ENCODE results near the gene SH3BP1.
A peak's percentile ranks its signal among the peaks of the same experiment; 100 is the strongest.
"Not testable (repeated sequence)": the region's sequence is repeated elsewhere in the genome, so short reads cannot be mapped to it uniquely, and the experiment has no call there.

Gene SH3BP1, protein sequence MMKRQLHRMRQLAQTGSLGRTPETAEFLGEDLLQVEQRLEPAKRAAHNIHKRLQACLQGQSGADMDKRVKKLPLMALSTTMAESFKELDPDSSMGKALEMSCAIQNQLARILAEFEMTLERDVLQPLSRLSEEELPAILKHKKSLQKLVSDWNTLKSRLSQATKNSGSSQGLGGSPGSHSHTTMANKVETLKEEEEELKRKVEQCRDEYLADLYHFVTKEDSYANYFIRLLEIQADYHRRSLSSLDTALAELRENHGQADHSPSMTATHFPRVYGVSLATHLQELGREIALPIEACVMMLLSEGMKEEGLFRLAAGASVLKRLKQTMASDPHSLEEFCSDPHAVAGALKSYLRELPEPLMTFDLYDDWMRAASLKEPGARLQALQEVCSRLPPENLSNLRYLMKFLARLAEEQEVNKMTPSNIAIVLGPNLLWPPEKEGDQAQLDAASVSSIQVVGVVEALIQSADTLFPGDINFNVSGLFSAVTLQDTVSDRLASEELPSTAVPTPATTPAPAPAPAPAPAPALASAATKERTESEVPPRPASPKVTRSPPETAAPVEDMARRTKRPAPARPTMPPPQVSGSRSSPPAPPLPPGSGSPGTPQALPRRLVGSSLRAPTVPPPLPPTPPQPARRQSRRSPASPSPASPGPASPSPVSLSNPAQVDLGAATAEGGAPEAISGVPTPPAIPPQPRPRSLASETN

DNA sequence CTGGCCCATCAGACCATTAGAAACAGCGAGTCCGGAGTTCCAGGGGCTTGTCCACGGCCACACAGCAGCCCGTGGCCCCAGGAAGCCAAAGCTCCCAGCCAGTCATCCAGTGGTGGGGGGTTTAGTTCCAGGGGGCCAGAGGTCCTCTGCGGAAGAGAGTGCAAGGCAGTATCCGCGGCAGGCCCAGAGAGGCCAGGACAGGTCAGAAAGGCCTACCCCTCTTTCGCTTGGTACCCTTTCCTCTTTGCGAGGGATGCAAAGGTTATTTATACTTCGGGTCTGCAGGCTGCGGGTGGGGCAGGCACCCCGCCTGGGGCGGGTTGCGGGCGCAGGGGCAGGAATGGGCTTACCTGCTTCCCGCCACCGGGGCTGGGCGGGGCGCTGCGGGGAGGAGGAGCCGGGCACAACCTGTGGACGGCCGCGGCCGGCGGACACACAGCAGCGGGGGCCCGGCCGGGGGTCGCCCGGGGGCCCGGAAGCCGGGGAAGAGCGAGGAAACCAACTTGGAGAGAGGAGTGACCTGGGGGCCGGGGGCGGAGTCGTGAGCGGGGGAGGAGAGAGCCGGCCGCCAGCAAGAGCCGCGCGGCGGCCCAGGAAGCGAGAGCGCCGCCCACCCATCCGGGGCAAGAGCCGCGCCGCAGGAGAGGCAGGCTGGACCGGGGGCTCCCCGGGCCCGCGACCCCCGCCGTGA lies at the start of gene SH3BP1:
SH3BP1 (plus strand) TSS at position 600 of the 691 bp plus-strand sequence. CDS start 119 bp downstream, outside the sequence.
- FAIRE-seq (peak; percentile 82), DNase-seq (ENCODE audit: extremely low spot score, insufficient read length, low read depth) (no peak)

DNA sequence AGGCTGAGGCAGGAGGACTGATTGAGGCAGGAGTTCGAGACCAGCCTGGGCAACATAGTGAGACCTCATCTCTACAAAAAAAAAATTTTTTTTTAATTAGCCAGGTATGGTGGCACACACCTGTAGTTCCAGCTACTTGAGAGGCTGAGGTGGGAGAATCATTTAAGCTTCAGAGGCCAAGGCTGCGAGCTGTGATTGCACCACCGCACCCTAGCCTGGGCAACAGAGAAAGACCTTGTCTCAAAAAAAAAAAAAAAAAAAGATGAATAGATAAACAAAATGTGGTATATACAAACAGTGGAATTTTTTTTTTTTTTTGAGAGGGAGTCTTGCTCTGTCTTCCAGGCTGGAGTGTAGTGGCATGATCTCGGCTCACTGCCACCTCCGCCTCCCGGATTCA lies 48.4 kb upstream of the SH3BP1 start:
- not testable (repeated sequence) for FAIRE-seq; DNase-seq (ENCODE audit: extremely low spot score, insufficient read length, low read depth)

DNA sequence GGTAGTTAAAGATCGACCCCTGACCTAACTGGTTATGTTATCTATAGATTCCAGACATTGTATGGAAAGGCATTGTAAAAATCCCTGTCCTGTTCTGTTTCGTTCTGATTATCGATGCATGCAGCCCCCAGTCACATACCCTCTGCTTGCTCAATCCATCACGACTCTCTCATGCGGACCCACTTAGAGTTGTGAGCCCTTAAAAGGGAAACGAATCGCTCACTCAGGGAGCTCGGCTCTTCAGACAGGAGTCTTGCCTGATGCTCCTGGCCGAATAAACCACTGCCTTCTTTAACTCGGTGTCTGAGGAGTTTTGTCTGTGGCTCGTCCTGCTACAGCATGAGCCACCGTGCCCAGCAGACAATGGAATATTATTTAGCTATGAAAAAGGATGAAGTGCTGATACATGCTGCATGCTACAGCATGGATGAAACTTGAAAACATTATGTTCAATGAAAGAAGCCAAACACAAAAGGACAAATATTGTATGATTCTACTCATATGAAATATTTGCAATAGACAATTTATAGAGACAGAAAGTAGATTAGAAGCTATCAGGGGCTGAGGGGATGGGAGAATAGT lies 47.6 kb upstream of the SH3BP1 start:
- FAIRE-seq (no peak), DNase-seq (ENCODE audit: extremely low spot score, insufficient read length, low read depth) (no peak)

DNA sequence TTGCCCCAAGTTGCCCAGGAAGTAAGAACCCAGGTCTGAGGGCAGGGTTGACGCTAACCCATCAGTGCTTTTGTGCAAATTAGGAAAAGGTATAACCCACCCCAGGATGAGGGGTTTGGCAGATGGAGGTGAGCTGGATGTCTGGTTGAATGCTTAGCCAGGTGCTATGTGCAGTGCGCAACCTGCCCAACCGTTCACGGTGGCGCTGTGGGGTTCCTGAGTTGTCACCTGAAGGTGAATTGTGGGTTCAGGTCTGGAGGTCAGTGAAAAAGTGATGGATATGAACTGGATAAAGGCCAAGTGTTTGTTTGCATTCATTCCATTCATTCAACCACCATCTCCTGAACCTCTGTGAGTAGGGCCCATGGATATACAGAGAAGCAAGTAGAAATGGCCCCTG lies 45.2 kb upstream of the SH3BP1 start:
- FAIRE-seq, result no peak
- DNase-seq (ENCODE audit: extremely low spot score, insufficient read length, low read depth), result no peak

DNA sequence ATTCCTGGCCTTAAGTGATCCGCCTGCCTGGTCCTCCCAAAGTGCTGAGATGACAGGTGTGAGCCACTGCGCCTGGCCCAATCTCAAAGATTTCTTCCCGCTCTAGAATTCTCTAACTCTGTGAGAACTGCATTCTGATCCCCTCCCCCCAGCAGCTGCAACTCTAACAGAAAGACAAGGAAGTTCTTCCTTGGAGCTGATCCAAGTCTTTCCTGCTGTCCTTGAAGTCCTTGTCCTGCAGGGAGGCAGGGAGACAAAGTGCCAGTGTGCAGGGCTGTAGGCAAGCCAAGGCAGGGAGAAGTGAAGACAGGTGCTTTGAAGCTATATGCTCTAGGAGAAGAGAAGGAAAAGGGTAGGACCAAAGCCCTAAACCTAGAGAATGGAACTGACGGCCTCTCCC lies 40.3 kb upstream of the SH3BP1 start:
- DNase-seq (ENCODE audit: extremely low spot score, insufficient read length, low read depth) (no peak), FAIRE-seq (no peak)

DNA sequence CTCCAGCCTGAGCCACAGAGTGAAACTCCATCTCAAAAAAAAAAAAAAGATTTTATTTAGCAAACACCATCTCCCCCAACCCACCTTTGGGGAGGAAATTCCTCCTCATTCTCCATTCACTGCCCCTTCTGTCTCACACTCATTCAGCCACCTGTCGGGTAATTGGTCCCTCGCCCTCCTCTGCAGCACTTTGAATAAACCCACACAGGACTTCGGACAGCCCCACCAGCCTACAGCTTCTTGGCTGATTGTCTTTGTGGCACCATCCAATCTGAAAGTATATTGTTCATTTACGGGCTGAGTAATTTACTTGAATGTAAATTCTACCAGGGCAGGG lies 38.3 kb upstream of the SH3BP1 start:
- DNase-seq (ENCODE audit: extremely low spot score, insufficient read length, low read depth) (no peak), FAIRE-seq (no peak)

DNA sequence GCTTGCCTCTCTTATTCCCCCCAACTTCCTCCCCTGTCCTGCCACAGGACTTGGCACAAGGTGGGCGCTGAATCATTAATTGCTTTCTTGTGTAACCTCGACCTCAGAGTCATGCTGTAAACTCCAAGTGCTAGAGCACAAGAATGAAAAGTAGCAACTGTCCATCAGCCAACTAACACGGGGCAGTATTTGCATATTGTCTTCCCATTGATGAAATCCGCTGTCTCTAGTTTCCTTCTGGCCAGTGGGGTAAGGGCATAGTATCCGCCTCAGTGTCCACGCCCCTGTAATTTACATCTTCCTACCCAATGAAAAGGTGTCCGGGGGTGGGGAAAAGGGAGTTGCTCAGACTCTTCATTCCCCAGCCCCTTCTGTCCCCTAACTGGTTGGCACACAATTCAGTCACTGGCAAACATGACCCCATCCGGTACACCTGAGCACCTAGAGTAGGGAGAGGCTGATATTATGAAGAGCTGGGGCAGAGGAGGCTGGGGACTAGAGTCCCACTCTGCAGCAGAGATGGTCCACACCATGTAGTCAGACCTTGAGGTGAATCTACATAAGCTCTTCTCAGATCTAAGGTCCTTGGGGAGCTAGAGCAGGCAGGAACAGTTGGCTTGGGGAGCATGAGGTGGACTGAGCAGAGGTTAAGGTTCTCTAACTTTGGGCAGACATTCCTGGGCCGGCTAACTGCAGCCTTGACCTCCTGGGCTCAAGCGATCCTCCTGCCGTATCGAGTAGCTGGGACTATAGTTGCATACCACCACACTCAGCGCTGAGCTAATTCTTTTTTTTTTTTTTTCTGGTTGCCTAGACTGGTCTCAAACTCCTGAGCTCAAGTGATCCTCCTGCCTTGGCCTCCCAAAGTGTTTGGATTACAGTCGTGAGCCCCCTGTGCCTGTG lies 37.7 kb upstream of the SH3BP1 start:
- FAIRE-seq, result no peak
- no peak for DNase-seq (ENCODE audit: extremely low spot score, insufficient read length, low read depth)

DNA sequence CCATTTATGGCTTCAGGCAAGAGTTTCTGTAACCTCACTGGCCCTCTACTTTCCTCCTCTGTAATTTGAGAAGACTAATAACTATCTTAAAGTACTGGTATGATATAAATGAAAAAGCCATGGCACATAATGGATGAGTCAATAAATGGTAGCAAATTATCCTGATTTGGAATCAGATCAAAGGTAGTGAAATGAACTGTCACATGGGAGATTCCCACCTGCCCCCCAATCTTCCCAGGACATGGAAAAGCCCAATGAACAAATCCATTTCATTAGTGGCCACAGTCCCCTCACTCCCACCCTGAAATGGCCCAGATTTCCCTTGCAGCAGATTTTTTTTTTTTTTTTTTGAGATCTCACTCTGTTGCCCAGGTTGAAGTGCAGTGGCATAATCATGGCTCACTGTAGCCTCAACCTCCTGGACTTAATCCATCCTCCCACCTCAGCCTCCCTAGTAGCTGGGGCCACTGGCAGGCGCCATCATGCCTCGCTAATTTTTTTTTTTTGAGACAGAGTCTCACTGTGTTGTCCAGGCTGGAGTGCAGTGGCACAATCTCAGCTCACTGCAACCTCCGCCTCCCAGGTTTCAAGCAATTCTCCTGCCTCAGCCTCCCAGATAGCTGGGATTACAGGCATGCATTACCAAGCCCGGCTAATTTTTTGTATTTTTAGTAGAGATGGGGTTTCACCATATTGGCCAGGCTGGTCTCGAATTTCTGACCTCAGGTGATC lies 36.8 kb upstream of the SH3BP1 start:
- not testable (repeated sequence) for DNase-seq (ENCODE audit: extremely low spot score, insufficient read length, low read depth); FAIRE-seq

DNA sequence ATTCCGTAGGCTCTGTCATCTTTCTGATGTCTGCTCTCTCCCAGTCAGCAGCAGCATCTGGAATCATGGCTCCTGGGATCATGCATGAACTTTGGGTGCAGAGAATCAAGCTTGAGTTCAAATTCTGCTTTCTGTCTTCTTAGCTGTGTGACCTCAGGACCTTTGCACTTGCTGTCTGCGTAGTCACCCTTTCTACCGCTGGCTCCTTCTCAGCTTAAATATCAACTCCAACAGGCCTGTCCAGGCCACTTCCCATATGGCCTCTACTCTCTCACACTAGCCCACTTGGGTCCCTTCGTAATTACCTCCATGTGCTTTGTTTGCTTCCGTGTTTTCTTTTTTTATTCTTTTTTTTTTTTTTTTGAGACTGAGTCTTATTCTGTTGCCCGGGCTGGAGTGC lies 35.4 kb upstream of the SH3BP1 start:
- no peak for DNase-seq (ENCODE audit: extremely low spot score, insufficient read length, low read depth)

DNA sequence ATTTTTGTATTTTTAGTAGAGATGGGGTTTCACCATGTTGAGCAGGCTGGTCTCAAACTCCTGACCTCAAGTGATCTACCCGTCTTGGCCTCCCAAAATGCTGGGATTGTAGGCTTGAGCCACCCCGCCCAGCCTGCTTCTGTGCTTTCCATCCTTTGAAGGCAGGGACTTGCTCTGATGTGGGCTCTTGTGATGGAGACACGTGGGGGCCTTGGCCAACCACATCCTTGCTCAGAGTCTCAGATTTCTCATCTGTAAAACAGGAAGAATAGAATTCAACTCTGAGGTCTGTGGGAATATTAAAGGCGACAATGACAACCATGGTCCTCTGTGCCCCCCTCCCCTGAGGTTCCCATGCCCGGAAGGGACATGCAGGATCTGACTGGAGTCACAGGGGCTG lies 34.6 kb upstream of the SH3BP1 start:
- no peak for DNase-seq (ENCODE audit: extremely low spot score, insufficient read length, low read depth)
- FAIRE-seq, result no peak

More for the DNA sequence above, 35.4 kb upstream of the SH3BP1 start:
- FAIRE-seq, result no peak

DNA sequence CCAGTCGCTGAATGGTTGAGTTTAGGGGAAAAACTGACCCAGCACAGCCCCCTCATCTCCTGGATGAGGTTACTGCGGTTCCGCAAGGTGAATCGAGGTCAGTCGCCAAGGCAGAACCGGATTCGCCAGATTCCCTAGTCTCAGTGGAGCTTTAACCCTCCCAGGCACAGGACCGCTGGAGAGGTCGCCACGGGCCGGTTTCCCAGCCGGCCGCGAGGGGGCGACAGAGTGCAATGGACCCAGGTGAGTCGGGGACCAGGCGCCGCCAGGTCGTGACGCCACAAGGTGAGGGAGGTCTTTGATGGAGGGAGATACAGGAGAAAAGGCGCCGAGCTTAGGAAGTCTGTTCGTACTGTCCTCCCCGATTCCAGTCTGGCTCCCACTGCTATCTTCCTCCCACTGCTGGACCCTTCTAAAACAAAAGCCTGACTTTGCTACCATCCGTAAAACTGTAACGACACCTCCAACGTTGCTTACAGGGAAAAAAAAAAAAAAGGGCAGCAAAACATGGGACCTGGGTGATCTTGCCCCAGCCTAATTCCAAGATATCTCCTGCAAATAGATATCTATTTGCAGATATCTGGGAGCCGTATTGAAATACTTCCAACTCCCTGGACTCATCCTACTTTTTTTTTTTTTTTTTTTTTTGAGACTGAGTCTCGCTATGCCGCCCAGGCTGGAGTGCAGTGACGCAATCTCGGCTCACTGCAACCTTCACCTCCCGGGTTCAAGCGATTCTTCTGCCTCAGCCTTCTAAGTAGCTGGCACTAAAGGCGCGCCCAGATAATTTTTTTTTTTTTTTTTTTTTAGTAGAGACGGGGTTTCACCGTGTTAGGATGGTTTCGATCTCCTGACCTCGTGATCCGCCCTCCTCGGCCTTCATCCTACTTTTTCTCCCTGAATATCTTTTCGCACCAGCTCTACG lies 32.2 kb upstream of the SH3BP1 start:
- FAIRE-seq, result peak; percentile 91
- no peak for DNase-seq (ENCODE audit: extremely low spot score, insufficient read length, low read depth)

DNA sequence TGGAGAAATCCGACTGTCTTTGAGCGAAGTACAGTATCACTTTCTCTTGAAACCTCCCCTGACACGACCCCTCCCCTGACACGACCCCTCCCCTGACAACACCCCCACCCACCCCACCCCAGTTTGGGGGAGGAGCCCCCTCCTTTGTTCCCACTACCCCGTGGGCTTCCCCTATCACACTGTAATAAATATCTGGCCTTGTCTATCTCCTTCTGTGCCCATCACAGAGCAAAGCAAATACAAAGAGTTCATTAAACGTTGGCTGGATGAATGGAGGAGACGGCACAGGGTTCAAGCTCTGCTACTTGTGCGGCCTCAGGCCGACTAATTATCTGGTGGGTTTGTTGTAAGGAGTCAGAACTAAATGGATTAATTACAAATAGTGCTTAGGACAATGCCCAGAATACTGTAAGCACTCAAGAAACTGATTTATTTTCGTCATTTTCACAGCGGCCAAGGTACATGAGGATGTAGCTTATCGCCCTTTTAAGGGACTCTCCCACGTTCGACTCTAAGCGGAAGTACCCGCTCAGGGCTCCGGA lies 31.5 kb upstream of the SH3BP1 start:
- FAIRE-seq (no peak), DNase-seq (ENCODE audit: extremely low spot score, insufficient read length, low read depth) (no peak)

DNA sequence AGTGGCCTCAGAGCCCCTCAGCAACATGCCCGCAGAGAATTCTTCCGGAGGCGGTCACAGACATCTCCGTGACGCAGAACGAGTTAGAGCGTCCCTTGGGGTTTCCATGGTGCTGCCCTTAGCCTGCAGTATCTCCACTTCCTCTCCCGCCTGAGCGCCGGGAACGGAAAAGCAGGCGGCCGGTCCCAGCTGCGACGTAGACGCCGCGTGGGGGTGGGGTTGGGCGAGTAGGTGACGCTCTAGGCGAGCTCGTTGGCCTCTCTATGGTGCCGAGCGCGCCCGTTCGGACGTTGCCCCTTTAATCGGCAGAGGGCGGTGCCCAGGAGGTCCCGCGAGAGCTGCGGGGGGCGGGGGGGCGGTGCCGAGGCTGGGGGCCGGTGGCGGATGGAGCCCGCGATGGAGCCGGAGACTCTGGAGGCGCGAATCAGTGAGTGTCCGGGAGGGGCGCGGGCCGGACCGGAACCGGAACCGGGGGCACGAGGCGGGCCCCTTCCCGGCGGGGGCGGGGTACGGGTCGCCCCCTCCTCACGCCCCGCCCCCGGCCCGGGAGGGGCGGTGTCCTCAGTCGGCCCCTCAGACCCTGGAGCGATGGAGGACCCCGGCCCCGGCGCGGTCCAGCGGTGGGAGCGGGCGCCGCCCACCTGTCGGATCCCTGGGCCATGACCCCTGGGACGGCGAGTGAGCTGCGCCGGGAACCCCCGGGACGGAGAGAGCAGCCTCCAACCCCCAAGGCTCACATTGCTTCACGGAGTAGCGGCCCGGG lies 30.8 kb upstream of the SH3BP1 start, which contains the start of gene GGA1:
GGA1 (plus strand) TSS at position 358 of the 763 bp plus-strand sequence; CDS start at position 385, 27 bp downstream.
- peak; percentile 98 for FAIRE-seq

DNA sequence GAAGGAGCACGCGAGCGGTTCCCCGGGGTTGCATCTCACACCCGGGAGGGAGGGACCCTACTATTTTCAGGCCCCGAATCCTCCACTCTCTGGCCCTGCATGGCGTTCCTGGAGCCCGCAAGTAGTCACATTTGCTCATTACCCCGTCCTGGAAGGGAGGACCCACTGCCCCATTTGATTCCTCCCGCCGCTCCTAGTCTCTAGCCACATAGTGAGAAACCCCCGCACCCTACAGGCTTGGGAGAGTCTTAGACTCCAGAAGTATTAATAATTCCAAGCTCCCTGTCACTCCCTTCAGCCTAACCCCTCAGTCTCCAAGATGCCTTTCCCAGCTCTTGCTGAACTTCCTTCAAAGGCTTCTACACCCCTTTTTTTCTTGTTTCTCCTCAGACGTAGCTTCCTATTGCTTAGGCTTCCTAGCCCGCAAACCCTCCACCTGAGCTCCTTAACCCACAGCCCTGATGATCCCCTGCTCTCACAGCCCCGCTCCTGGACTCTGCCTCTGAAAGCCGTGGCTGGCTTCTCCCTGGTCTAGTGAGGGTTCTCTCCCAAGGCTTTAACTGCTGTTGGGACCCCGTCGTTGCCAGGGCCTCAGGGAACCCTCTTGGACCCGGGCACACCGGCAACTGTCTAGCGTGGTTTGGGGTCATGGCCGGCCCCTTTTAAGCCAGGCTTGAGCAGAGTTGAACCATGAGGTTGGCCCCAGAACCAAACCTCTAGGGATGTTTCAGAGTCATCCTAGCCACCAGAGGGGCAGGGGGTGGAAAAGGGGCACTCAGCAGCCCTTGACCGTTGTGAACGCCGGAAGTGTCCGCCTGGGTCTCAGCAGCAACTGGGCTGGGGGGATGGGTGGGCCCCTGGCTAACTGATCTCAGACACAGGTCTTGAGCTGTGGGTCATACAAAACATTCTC lies 30.0 kb upstream of the SH3BP1 start:
- peak; percentile 68 for FAIRE-seq
- no peak for DNase-seq (ENCODE audit: extremely low spot score, insufficient read length, low read depth)

More for the DNA sequence above, 30.8 kb upstream of the SH3BP1 start, which contains the start of gene GGA1:
- DNase-seq (ENCODE audit: extremely low spot score, insufficient read length, low read depth), result peak; percentile 90

DNA sequence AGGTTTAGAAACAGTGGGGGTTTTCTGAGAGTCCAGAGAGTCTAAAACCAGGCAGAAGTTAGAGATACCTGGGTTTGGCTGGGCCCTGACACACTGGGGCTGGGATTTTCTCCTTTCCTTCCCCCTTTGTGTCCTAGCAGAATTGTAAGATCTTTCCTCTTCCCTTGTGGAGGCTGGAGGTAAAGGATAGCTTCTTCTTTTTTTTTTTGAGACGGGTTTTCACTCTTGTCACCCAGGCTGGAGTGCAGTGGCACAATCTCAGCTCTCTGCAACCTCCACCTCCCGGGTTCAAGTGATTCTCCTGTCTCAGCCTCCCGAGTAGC lies 29.4 kb upstream of the SH3BP1 start:
- FAIRE-seq; DNase-seq (ENCODE audit: extremely low spot score, insufficient read length, low read depth): not testable (repeated sequence)
